GM19351 (cell line): ENCODE measurements around the gene SLC25A51.

Experiments used
- ATAC-seq: cut with Tn5 transposase; IDR thresholded peaks from one replicate; pipeline ENCODE4 v1.9.1; 2021; ENCODE audit warnings: mild to moderate bottlenecking, moderate library complexity; ENCODE audit not compliant: unreplicated experiment

The SLC25A51 gene, protein sequence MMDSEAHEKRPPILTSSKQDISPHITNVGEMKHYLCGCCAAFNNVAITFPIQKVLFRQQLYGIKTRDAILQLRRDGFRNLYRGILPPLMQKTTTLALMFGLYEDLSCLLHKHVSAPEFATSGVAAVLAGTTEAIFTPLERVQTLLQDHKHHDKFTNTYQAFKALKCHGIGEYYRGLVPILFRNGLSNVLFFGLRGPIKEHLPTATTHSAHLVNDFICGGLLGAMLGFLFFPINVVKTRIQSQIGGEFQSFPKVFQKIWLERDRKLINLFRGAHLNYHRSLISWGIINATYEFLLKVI

GRCh38 chr9:37903647-37904444 lies at the start of gene SLC25A51:
Gene SLC25A51, minus strand, starts transcription at chr9:37904127. Its CDS starts 15,577 bp downstream, at chr9:37888550.
- peak; percentile 75 for ATAC-seq

- no peak for ATAC-seq
Observed at GRCh38 chr9:37953206-37953774, 49.4 kb upstream of the SLC25A51 start.

DNA sequence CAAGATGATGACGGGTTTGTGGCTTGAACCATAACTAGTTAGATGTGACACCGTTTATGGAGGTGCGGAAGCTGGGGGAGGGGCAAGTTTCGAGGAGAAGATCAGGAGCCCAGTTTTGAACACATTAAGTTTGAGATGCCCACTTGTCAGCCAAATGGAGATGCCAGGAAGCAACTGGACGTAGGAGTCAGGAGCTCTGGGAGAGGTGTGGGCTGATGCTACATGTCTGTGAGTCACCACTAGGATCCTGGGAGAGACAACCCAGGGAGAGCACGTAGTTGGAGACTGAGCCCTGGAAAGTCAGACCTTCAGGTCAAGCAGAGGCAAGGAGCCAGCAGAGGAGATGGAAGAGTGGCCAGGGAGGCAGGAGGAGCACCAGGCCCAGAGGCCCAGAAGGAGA lies 48.8 kb upstream of the SLC25A51 start:
- ATAC-seq: no peak

- ATAC-seq: no peak
Observed at GRCh38 chr9:37951671-37952449, 47.9 kb upstream of the SLC25A51 start.

GRCh38 chr9:37950561-37950960 lies 46.6 kb upstream of the SLC25A51 start:
- ATAC-seq: no peak

DNA sequence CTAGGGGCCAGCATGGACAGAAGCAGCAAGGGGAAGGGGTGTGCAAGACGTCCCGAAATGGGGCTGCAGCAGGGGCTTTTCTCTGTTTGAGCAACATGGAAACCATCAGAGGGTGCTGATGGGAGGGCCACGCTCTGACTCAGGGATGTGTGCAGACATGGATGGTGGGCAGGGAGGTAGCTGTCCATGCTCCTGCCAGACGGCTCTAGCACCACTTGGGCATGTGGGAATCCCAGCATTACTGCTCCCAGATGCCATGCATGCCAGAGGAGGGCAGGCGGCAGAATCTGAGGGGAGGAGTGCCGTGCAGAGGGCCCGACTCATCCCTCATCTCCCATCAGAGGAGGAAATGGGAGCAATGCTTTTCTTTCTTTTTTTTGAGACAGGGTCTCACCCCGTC lies 45.6 kb upstream of the SLC25A51 start:
- no peak for ATAC-seq

DNA sequence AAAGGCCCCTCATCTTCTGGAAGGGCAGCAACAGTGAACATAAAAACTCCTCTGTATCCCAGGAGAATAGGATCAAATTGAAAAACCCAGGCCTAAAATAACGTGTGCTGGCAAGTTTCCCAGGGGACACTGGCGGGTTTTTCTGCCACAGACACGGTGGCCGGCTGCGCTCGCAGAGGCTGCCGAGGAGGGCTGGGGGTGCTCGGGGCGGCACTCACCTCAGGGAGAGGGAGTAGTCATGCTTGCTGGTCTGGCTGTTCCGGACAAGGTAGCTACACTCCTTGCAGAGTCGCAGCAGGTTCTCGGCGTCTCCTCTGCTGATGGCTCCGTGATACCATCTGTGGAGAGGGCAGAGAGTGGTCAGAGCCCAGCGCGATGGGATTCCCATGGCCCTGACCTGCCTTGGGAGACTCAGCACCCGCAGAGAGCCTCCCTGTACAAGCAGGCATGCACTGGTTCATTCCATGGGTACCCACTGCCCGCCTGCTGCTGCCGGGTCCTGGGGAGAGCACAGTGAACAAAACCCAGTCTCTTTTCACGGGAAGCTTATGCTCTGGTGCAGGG lies 44.6 kb upstream of the SLC25A51 start:
- no peak for ATAC-seq

DNA sequence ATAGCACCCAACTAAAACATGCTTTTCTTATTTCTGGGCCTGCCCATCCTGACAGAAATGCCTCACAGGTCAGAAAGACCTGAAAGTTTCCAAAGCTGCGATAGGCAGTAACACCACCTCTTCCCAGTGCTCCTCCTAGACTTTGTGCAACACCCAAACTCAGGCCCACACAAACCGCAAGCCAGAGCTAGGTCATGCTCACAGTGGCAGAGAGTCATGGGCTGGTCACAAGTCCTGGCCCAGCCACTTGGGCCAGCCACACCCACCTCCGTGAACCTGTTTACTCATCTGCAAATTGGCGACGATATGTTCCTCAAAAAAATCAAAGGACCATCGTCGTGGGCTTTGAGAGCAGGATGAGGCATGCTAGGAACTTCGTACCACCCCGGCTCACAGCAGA lies 44.0 kb upstream of the SLC25A51 start:
- no peak for ATAC-seq

- ATAC-seq: no peak
Observed at GRCh38 chr9:37947471-37947870, 43.5 kb upstream of the SLC25A51 start.

- no peak for ATAC-seq
Observed at GRCh38 chr9:37946971-37947370, 43.0 kb upstream of the SLC25A51 start.

- ATAC-seq: no peak
Observed at GRCh38 chr9:37946041-37946440, 42.1 kb upstream of the SLC25A51 start.

- no peak for ATAC-seq
Observed at GRCh38 chr9:37944671-37945481, 40.9 kb upstream of the SLC25A51 start.

DNA sequence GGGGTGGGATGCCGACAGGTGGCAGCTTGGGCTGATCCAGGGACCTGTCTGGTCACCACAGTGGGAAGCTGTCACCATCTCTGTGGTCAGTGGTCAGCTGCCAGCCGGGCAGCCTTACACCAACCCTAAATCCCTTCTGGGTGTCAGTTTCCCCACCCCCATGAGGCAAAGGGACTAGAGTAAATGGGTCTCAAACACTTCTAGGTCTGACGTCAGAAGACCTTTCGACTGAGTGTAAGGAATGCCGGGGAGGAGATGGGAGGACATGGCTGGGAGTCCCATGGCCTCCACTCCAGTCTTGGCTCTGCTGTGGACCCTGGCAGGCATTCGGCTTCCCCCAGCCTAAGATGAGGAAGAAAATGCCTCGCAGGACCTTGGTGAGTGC lies 40.3 kb upstream of the SLC25A51 start:
- ATAC-seq: no peak

DNA sequence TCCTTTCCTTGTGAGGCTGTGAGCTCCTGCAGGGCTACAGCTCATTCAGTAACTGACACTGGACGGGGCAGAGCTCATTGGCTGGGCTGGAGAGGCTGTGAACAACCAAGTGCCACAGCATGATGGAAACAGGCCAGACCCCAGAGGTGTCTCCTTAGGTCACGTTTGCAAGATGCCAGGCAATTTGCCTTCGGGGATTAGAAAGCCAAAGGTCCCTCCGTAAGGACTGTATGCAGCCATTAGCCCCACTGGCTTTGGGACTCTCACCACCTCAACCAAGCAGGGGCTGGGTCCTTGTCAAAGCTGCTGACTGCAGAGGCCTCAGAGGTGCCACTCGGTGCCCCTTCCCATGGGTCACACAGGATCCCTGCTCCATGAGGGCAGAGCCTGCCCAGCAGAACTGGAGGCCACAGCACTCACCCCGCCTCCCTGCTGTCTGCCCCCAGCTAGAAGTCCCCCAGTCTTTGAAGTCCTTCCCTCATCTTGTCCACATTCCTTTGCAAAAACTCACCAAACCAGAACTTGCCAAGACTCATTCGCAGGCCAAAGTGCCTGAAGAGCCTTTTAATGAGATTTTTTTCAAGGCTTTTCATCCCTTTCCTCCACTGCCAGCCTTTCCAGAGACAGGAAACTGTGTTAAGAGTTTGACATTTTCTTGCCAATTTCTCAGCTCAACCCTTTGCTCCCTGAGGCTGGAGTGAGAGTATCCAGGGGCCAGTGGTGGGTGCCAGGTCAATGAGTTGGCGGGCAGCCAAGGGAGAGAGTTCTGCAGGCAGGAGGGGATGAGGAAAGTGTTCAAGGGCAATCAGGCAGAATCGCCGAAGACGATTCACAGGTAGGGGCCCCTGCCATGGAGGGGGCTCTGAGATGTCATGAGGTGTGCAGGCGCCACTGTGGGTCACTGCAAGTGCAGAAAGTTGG lies 39.7 kb upstream of the SLC25A51 start:
- no peak for ATAC-seq

DNA sequence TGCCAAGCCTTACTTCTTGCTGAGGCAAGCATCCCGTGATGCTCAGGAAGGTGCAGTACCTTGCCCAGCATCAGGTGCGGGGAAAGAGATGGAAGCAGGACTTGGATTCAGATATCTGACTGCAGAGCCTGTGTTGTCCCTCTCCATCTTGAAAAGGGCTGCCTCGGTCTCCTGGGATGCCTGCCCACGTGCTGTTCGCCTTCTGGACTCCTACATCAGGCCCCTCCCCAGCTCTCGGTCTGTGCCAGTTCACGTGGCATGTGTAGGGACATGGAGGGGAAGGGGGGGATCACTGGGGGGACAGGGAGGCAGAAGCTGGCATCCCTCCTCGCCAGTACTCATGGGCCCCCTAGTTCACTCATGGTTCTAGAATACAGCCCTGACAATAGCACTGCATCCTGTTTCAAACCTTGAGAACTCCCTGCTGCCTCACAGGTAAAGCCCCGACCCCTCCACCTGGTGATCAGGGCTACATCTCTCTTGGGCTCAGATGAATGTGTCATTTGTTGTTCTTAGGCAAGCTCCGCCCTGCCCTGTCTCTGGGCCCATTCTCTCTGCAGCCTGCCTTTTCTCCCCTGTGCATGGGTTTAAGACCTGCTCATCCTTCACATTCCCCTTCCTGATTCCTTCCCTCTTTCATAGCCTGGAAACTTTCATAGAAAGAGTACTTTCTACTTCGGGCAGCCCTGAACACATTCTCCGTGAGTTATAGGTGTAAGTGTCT lies 38.9 kb upstream of the SLC25A51 start:
- no peak for ATAC-seq

DNA sequence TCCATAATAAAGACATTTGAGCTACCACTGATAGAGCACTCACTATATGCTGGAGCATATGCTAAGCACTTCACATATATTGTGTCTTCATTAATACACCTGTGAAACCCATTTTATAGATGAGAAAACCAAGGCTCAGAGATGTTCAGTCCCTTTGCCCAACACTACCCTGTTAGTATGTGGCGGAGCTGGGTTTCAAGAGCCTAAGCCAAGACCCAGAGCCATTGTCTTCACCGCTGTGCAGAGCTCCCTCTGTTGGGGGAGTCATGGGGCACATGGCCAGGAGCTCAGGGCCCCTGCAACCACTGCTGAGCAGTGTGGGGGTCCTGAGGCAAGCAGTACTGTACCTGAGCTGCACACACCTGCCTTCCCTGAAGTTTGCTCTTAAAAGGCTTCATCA lies 37.3 kb upstream of the SLC25A51 start:
- no peak for ATAC-seq

DNA sequence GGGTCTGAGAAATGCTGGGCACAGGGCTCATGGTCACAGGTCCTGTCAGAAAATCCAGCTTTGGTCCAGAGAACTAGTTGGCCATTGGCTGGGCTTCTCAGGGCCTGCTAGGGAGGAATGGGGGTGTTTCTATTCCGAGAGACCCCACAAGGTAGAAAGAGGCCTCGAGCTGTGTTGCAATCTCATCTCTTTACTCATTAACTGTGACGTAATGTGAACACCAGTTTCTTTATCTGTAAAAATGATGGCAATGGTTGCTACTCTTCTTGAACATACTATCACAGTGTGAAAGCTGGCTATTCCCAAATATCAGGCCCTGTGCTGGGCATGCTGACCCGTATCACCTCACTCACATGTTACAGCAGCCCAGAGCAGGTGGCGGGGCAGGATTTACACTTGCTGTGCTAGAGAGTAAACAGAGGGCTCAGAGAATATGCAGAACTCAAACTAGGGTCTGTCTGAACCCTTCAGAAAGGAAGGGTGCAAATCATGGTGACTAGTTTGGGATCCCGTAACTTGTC lies 35.7 kb upstream of the SLC25A51 start:
- ATAC-seq: no peak
